Panc1 (cell line): ENCODE results near the gene CIP2A.

Experiments
- CTCF ChIP-seq: fragments of 450-650 bp; IDR thresholded peaks from 2 replicates; pipeline ENCODE4 v1.5.1; 2017; ENCODE audit warnings: mild to moderate bottlenecking
- POLR2AphosphoS5 ChIP-seq: IDR thresholded peaks from 2 replicates; pipeline ENCODE4 v1.6.1; 2012; ENCODE audit warnings: mild to moderate bottlenecking, low read depth, low read length, moderate library complexity

GRCh38 chr3:108590460-108590859 lies 1.2 kb upstream of the CIP2A start:
- TF ChIP-seq CTCF (no peak), POLR2AphosphoS5 (no peak)
